Psoas muscle (tissue), 8 donors: Measurements from ENCODE around the gene LTBP4. TPM values are rescaled to one million over a fixed set of nuclear protein-coding genes. Genes with fewer than 3 reads are reported as not detected.

ENCODE experiments used
- ATAC-seq, 4 donors: fragments of 200-7000 bp; cut with Tn5 transposase; one replicate each; pipeline ENCODE4 v1.9.1; 2020; ENCODE audit warnings: moderate library complexity in 3 of 4, mild to moderate bottlenecking in 2 of 4
- DNase-seq, 2 donors: peaks; one replicate each; pipeline ENCODE4 v3.0.0-alpha.2; 2020
- H3K27ac ChIP-seq: fragments of 200-600 bp; one replicate; pipeline ENCODE4 v1.8.0; 2022
- H3K27me3 ChIP-seq, 3 donors: fragments of 200-600 bp in 1 of 3; one replicate each; pipeline versions ENCODE4 v1.6.1 to v1.8.0; 2013 to 2022; ENCODE audit warnings: low read length in 2 of 3, mild to moderate bottlenecking in 2 of 3, moderate library complexity in 1 of 3; ENCODE audit not compliant: insufficient read depth in 3 of 3
- H3K36me3 ChIP-seq, 2 donors: fragments of 200-600 bp in 1 of 2; one replicate each; pipeline versions ENCODE4 v1.6.1 to v1.8.0; 2013 to 2022; ENCODE audit warnings: low read depth in 1 of 2, mild to moderate bottlenecking in 1 of 2, moderate library complexity in 1 of 2; ENCODE audit not compliant: insufficient read depth in 1 of 2
- H3K4me1 ChIP-seq: fragments of 200-600 bp; one replicate; pipeline ENCODE4 v1.8.0; 2022
- H3K4me3 ChIP-seq: fragments of 200-600 bp; one replicate; pipeline ENCODE4 v1.8.0; 2022; ENCODE audit warnings: mild to moderate bottlenecking
- H3K9me3 ChIP-seq: fragments of 200-600 bp; one replicate; pipeline ENCODE4 v1.8.0; 2022
- WGBS, 3 donors: extraction: QIAGEN DNeasy Blood & Tissue Kit; methylation state at CpG; one replicate each; pipeline versions ENCODE4 v1.1.6 to v1.1.7; 2013; 5-methylcytosine and 5-hydroxymethylcytosine counted together
- intact Hi-C, 2 donors: fragments of 100-400 bp; cut with DNase I; formaldehyde crosslinking; loops; one replicate each; pipeline versions ENCODE4 v1.11.0 to v1.14.2; 2022
- polyA plus RNA-seq, 3 donors: library from polyadenylated mRNA; stranded (reverse); fragments of 200-250 nt; gene quantifications; one replicate each; pipeline ENCODE4 v1.2.3, GENCODE V29; 2013
- total RNA-seq, 4 donors: library from RNA; stranded (reverse); fragmentation: NEBNext Ultra II Directional in 2 of 4; extraction: Animal tissue kit (Norgen Biotek cat#: 25700) in 2 of 4; gene quantifications; one replicate each; pipeline versions ENCODE4 v1.2.1 to v1.2.4, GENCODE V29; 2021 to 2023
- TF ChIP-seq, protein P1 (sequence below): fragments of 200-600 bp; IDR thresholded peaks from one replicate; pipeline ENCODE4 v1.8.0; 2022; ENCODE audit warnings: antibody characterized with exemption
- donor health status: healthy with polysubstance abuse.
- donor health status: DM: no; HTN: no; CAD: no; lungs with moderate emphysema.
- donor health status: Bipolar disorder and iron deficiency.
- donor health status: healthy.
- donor health status: DM: yes; HTN: yes; CAD: no.
- donor health status: DM: no; HTN: no; CAD: no.
- donor health status: DM: no; HTN: no; CAD: no.
- donor health status: DM: yes; HTN: yes; CAD: no.

The LTBP4 gene
- total and polyA plus RNA-seq, 7 donors, result 16.0 to 55.8 (median 24.1) TPM

- Histone ChIP-seq H3K27me3 (no peaks in the 10 kb centered on the region), H3K4me3 (peak overlapping the region; percentile 58), H3K36me3 (no peaks in the 10 kb centered on the region), H3K9me3 (no peaks in the 10 kb centered on the region), H3K4me1 (peaks cover 6% of the 10 kb centered on the region), H3K27ac (no peak overlapping the region)
- ATAC-seq (no peak), DNase-seq (peak; percentile 81 to 84)
- TF ChIP-seq, protein P1, sequence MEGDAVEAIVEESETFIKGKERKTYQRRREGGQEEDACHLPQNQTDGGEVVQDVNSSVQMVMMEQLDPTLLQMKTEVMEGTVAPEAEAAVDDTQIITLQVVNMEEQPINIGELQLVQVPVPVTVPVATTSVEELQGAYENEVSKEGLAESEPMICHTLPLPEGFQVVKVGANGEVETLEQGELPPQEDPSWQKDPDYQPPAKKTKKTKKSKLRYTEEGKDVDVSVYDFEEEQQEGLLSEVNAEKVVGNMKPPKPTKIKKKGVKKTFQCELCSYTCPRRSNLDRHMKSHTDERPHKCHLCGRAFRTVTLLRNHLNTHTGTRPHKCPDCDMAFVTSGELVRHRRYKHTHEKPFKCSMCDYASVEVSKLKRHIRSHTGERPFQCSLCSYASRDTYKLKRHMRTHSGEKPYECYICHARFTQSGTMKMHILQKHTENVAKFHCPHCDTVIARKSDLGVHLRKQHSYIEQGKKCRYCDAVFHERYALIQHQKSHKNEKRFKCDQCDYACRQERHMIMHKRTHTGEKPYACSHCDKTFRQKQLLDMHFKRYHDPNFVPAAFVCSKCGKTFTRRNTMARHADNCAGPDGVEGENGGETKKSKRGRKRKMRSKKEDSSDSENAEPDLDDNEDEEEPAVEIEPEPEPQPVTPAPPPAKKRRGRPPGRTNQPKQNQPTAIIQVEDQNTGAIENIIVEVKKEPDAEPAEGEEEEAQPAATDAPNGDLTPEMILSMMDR, result no peak
- intact Hi-C loops, result no loop called here
- WGBS, 3 donors, result 53 to 56% (median 55%) methylated on average over 27 of the region's 27 CpGs
These were observed 13.6 kb downstream of the LTBP4 start for GRCh38 chr19:40614622-40615411.

- H3K4me1 ChIP-seq, result no peaks in the 10 kb centered on the region
These were observed 15.0 kb downstream of the LTBP4 start for GRCh38 chr19:40616178-40616577.

DNA sequence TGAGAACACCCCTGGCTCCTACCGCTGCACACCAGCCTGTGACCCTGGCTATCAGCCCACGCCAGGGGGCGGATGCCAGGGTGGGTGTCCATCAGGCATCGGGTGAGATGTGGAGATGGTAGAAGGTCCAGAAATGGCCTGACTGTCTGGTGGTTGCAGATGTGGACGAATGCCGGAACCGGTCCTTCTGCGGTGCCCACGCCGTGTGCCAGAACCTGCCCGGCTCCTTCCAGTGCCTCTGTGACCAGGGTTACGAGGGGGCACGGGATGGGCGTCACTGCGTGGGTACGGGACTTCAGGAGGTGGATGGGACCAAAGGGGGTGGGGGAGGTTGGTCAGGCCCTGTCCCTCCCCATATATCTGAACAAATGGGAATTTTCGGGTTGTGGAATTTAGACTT, 15.8 kb downstream of the LTBP4 start:
- DNase-seq, result no peak
- intact Hi-C loops, result no loop called here
- Histone ChIP-seq H3K4me1 (no peaks in the 10 kb centered on the region), H3K27me3 (no peaks in the 10 kb centered on the region), H3K4me3 (no peak overlapping the region), H3K27ac (no peak overlapping the region), H3K36me3 (peaks cover 0 to 7% of the 10 kb centered on the region in 2 donors), H3K9me3 (no peaks in the 10 kb centered on the region)
- ATAC-seq, result no peak
- TF ChIP-seq, protein P1, result no peak
- 90 to 92% (median 91%) methylated on average over 17 of the region's 17 CpGs for WGBS, 3 donors

More at GRCh38 chr19:40616178-40616577, 15.0 kb downstream of the LTBP4 start:
- Histone ChIP-seq H3K9me3 (no peaks in the 10 kb centered on the region), H3K27me3 (no peaks in the 10 kb centered on the region), H3K27ac (no peak overlapping the region), H3K36me3 (peaks cover 0 to 5% of the 10 kb centered on the region in 2 donors), H3K4me3 (no peak overlapping the region)
- DNase-seq (no peak), ATAC-seq (no peak)
- intact Hi-C loops, result no loop called here
- TF ChIP-seq, protein P1, result no peak
- WGBS, 3 donors, result 80 to 94% (median 86%) methylated on average over 5 of the region's 5 CpGs

DNA sequence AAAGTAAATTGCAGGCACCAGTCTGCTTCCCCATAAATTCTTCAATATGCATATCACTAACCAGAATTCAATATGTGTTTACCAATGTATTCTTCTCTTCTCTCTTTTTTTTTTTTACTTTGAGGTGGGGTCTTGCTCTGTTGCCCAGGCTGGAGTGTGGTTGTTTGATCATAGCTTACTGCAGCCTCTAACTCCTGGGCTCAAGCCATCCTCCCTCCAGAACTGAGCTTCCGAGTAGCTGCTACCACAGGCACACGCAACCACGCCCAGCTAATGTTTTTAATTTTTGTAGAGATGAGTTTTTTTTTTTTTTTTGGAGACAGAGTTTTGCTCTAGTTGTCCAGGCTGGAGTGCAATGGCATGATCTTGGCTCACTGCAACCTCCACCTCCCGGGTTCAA, 16.8 kb downstream of the LTBP4 start:
- Histone ChIP-seq H3K9me3 (no peaks in the 10 kb centered on the region), H3K27ac (no peak overlapping the region), H3K27me3 (no peaks in the 10 kb centered on the region), H3K4me3 (no peak overlapping the region), H3K4me1 (no peaks in the 10 kb centered on the region), H3K36me3 (peaks cover 0 to 7% of the 10 kb centered on the region in 2 donors)
- ATAC-seq (no peak), DNase-seq (no peak)
- WGBS, 3 donors, result 93 to 96% (median 96%) methylated on average over 4 of the region's 4 CpGs
- TF ChIP-seq, protein P1, result no peak
- intact Hi-C loops, result no loop called here
